Stimulated activated CD4-positive, alpha-beta T cell treated with anti-CD3 and anti-CD28 coated beads, Interleukin-1b, Interleukin-23, amount 100 ng/mL, for 24 hours (primary cell): ENCODE measurements around the gene POU5F1.

Experiments used
- DNase-seq, 4 experiments: peaks; one replicate each; pipeline ENCODE4 v3.0.0-alpha.2; 2020; ENCODE audit warnings: low read depth in 4 of 4, low spot score in 1 of 4

Gene POU5F1

GRCh38 chr6:31144296-31144969 is 26.0 kb downstream of the POU5F1 start:
- DNase-seq: no peak

GRCh38 chr6:31143148-31143547 is 27.3 kb downstream of the POU5F1 start:
- DNase-seq: no peak

- DNase-seq: no peak
Measured at GRCh38 chr6:31142361-31142761, 28.1 kb downstream of the POU5F1 start.

GRCh38 chr6:31140643-31141042 is 29.8 kb downstream of the POU5F1 start:
- DNase-seq: no peak

- no peak for DNase-seq
Measured at GRCh38 chr6:31139599-31139998, 30.9 kb downstream of the POU5F1 start.

- DNase-seq: no peak
Measured at GRCh38 chr6:31138982-31139381, 31.5 kb downstream of the POU5F1 start, which contains the start of gene PSORS1C2. Gene PSORS1C2, minus strand, starts transcription at chr6:31139066. Its CDS starts 40 bp downstream, at chr6:31139026.

GRCh38 chr6:31135710-31136109 is 34.8 kb downstream of the POU5F1 start:
- DNase-seq: no peak

GRCh38 chr6:31132806-31133205 is 37.7 kb downstream of the POU5F1 start:
- DNase-seq: no peak

- DNase-seq: no peak
Measured at GRCh38 chr6:31131595-31131994, 38.9 kb downstream of the POU5F1 start.

GRCh38 chr6:31130751-31131150 is 39.7 kb downstream of the POU5F1 start:
- no peak for DNase-seq

GRCh38 chr6:31129130-31129529 is 41.4 kb downstream of the POU5F1 start:
- no peak for DNase-seq

- DNase-seq: peak; percentile 42 to 71 (median 58)
Measured at GRCh38 chr6:31128093-31128676, 42.3 kb downstream of the POU5F1 start.

- no peak for DNase-seq
Measured at GRCh38 chr6:31126396-31127175, 43.9 kb downstream of the POU5F1 start.

- no peak for DNase-seq
Measured at GRCh38 chr6:31125586-31126363, 44.7 kb downstream of the POU5F1 start.

- no peak for DNase-seq
Measured at GRCh38 chr6:31125162-31125561, 45.3 kb downstream of the POU5F1 start.

- DNase-seq: no peak
Measured at GRCh38 chr6:31122791-31123706, 47.4 kb downstream of the POU5F1 start.

- DNase-seq: no peak
Measured at GRCh38 chr6:31121131-31121790, 49.2 kb downstream of the POU5F1 start.

GRCh38 chr6:31120151-31120915 is 50.1 kb downstream of the POU5F1 start, which contains the start of gene CDSN:
Gene CDSN, minus strand, starts transcription at chr6:31120446. Its CDS starts 27 bp downstream, at chr6:31120419.
- no peak for DNase-seq

GRCh38 chr6:31118178-31118577 is 52.3 kb downstream of the POU5F1 start:
- no peak for DNase-seq
